ENCODE measurements around the gene MBIP. TPM values are rescaled to one million over a fixed set of nuclear protein-coding genes. Genes with fewer than 3 reads are reported as not detected.

MBIP gene
- total and polyA plus RNA-seq, 2 experiments from 2014 or later, result 24.4 to 49.7 TPM

DNA sequence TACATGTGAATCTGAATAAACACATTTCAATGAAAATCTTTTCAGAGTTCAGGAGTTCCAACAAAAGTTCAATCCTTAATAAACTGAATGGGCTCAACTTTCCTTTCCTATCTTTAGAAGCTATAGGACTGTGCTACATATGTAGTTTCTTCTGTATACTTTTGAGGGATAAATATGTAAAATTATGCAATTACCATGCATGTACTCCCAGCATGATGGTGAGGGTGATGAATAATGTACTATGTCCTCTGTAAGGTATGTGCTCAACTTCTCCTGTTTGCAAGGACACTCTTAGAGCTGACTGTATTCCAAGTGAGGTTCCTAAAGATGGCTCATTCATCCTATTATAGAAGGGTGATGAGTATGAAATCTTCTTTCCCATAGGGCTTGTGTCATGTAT lies 15.5 kb downstream of the MBIP start (continued):
- TF ChIP-seq, protein P1, sequence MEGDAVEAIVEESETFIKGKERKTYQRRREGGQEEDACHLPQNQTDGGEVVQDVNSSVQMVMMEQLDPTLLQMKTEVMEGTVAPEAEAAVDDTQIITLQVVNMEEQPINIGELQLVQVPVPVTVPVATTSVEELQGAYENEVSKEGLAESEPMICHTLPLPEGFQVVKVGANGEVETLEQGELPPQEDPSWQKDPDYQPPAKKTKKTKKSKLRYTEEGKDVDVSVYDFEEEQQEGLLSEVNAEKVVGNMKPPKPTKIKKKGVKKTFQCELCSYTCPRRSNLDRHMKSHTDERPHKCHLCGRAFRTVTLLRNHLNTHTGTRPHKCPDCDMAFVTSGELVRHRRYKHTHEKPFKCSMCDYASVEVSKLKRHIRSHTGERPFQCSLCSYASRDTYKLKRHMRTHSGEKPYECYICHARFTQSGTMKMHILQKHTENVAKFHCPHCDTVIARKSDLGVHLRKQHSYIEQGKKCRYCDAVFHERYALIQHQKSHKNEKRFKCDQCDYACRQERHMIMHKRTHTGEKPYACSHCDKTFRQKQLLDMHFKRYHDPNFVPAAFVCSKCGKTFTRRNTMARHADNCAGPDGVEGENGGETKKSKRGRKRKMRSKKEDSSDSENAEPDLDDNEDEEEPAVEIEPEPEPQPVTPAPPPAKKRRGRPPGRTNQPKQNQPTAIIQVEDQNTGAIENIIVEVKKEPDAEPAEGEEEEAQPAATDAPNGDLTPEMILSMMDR (conservative IDR thresholded peaks at IDR 0.05; ENCODE audit: low read depth in 2 of 2), result no peak
- TF ChIP-seq POLR2AphosphoS5 (IDR thresholded peaks at IDR 0.05; ENCODE audit: low read depth), result no peak
- no peak for TF ChIP-seq ZNF331 (CRISPR knock-in tag; IDR thresholded peaks at IDR 0.05; ENCODE audit: low read depth)
- TF ChIP-seq EZH2 (IDR thresholded peaks at IDR 0.05; ENCODE audit: low read depth, unreplicated experiment), result no peak

DNA sequence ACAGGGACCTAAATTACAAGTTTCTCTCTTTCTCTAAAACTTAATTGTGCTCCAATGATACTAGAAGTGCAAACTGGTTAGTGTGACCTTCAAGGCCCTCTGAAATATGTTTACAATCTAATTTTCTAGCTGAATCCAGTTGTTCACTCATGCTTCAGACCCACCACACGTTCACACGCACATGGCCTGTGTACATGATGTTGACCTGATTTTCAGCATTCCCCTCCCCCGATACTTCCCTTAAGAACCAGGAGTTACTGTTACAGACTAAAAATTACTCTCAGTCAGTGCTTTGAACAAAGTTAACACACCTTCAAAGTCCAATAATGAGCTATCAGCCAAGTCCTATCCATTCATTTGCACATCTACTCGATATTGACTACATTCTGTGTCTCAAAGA lies 16.5 kb downstream of the MBIP start:
- ATAC-seq (no peak), DNase-seq (ENCODE audit: low spot score) (no peak)
- H3K27me3 ChIP-seq (ENCODE audit: insufficient read depth), result no peaks in the 10 kb centered on the region
- Mint-ChIP-seq H3K27me3 (ENCODE audit: insufficient read depth, low read depth, poor library complexity) (peaks cover 1% of the 10 kb centered on the region), H3K36me3 (ENCODE audit: low read depth) (peaks cover 38% of the 10 kb centered on the region), H3K4me1 (no peaks in the 10 kb centered on the region), H3K9me3 (no peaks in the 10 kb centered on the region), H3K4me3 (no peak overlapping the region), H3K27ac (no peak overlapping the region; the same call in 1 of the 2 replicates)
- no peaks in the 10 kb centered on the region for H3K79me2 ChIP-seq (replicated peaks; ENCODE audit: insufficient read depth)
- no peaks in the 10 kb centered on the region for H3F3A ChIP-seq (replicated peaks; ENCODE audit: low read depth)
- H3K9me2 ChIP-seq (ENCODE audit: insufficient read depth), result no peaks in the 10 kb centered on the region
- no peak overlapping the region for H3K4me3 ChIP-seq
- no peak overlapping the region for H2AFZ ChIP-seq
- no peak overlapping the region for H3K4me2 ChIP-seq
- TF ChIP-seq ZNF331 (CRISPR knock-in tag; IDR thresholded peaks at IDR 0.05; ENCODE audit: low read depth) (no peak), JUNB (IDR thresholded peaks at IDR 0.05; ENCODE audit: unreplicated experiment) (no peak), EZH2phosphoT487 (IDR thresholded peaks at IDR 0.05; ENCODE audit: unreplicated experiment) (no peak), STAT1 (IDR thresholded peaks at IDR 0.05; ENCODE audit: unreplicated experiment) (no peak), EZH2 (IDR thresholded peaks at IDR 0.05; ENCODE audit: low read depth, unreplicated experiment) (no peak)
- TF ChIP-seq, protein P2, sequence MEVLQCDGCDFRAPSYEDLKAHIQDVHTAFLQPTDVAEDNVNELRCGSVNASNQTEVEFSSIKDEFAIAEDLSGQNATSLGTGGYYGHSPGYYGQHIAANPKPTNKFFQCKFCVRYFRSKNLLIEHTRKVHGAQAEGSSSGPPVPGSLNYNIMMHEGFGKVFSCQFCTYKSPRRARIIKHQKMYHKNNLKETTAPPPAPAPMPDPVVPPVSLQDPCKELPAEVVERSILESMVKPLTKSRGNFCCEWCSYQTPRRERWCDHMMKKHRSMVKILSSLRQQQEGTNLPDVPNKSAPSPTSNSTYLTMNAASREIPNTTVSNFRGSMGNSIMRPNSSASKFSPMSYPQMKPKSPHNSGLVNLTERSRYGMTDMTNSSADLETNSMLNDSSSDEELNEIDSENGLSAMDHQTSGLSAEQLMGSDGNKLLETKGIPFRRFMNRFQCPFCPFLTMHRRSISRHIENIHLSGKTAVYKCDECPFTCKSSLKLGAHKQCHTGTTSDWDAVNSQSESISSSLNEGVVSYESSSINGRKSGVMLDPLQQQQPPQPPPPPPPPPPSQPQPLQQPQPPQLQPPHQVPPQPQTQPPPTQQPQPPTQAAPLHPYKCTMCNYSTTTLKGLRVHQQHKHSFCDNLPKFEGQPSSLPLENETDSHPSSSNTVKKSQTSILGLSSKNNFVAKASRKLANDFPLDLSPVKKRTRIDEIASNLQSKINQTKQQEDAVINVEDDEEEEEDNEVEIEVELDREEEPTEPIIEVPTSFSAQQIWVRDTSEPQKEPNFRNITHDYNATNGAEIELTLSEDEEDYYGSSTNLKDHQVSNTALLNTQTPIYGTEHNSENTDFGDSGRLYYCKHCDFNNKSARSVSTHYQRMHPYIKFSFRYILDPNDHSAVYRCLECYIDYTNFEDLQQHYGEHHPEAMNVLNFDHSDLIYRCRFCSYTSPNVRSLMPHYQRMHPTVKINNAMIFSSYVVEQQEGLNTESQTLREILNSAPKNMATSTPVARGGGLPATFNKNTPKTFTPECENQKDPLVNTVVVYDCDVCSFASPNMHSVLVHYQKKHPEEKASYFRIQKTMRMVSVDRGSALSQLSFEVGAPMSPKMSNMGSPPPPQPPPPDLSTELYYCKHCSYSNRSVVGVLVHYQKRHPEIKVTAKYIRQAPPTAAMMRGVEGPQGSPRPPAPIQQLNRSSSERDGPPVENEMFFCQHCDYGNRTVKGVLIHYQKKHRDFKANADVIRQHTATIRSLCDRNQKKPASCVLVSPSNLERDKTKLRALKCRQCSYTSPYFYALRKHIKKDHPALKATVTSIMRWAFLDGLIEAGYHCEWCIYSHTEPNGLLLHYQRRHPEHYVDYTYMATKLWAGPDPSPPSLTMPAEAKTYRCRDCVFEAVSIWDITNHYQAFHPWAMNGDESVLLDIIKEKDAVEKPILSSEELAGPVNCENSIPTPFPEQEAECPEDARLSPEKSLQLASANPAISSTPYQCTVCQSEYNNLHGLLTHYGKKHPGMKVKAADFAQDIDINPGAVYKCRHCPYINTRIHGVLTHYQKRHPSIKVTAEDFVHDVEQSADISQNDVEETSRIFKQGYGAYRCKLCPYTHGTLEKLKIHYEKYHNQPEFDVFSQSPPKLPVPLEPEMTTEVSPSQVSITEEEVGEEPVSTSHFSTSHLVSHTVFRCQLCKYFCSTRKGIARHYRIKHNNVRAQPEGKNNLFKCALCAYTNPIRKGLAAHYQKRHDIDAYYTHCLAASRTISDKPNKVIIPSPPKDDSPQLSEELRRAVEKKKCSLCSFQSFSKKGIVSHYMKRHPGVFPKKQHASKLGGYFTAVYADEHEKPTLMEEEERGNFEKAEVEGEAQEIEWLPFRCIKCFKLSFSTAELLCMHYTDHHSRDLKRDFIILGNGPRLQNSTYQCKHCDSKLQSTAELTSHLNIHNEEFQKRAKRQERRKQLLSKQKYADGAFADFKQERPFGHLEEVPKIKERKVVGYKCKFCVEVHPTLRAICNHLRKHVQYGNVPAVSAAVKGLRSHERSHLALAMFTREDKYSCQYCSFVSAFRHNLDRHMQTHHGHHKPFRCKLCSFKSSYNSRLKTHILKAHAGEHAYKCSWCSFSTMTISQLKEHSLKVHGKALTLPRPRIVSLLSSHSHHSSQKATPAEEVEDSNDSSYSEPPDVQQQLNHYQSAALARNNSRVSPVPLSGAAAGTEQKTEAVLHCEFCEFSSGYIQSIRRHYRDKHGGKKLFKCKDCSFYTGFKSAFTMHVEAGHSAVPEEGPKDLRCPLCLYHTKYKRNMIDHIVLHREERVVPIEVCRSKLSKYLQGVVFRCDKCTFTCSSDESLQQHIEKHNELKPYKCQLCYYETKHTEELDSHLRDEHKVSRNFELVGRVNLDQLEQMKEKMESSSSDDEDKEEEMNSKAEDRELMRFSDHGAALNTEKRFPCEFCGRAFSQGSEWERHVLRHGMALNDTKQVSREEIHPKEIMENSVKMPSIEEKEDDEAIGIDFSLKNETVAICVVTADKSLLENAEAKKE (CRISPR knock-in tag; IDR thresholded peaks at IDR 0.05), result no peak
- peaks cover 31% of the 10 kb centered on the region for H3K36me3 ChIP-seq (ENCODE audit: insufficient read depth)
- H3K27ac ChIP-seq (ENCODE audit: low read depth), result no peak overlapping the region
- H3K4me1 ChIP-seq (ENCODE audit: insufficient read depth), result no peaks in the 10 kb centered on the region
- no peaks in the 10 kb centered on the region for H4K20me1 ChIP-seq (replicated peaks; ENCODE audit: insufficient read depth)
